Right atrium auricular region (tissue), 2 donors: Measurements from ENCODE around the gene OTOGL. TPM values are rescaled to one million over a fixed set of nuclear protein-coding genes. Genes with fewer than 3 reads are reported as not detected.

Source experiments
- DNase-seq: peaks from one replicate; pipeline ENCODE4 v3.0.0-alpha.2; 2019; ENCODE audit warnings: low spot score
- H3K27ac ChIP-seq, 2 donors: fragments of 200-600 bp; sonication (generic); 1 replicate in 1 of 2; 2 replicates in 1 of 2; pipeline ENCODE4 v1.5.1; 2016 to 2019
- H3K27me3 ChIP-seq, 2 donors: fragments of 200-600 bp; sonication (generic); one replicate each; pipeline versions ENCODE4 v1.5.1 to v1.6.0; 2017 to 2019
- H3K36me3 ChIP-seq: fragments of 200-600 bp; sonication (generic); one replicate; pipeline ENCODE4 v1.5.1; 2016
- H3K4me1 ChIP-seq, 2 donors: fragments of 200-600 bp; sonication (generic); one replicate each; pipeline versions ENCODE4 v1.5.1 to v1.6.0; 2017 to 2019
- H3K4me3 ChIP-seq, 2 donors: fragments of 200-600 bp; sonication (generic); 1 replicate in 1 of 2; 2 replicates in 1 of 2; pipeline ENCODE4 v1.5.1; 2017 to 2019; ENCODE audit warnings: mild to moderate bottlenecking in 1 of 2, moderate library complexity in 1 of 2
- H3K9me3 ChIP-seq, 2 donors: fragments of 200-600 bp; sonication (generic); one replicate each; pipeline ENCODE4 v1.5.1; 2019
- CTCF ChIP-seq, 2 donors: fragments of 200-600 bp; sonication (generic); IDR thresholded peaks; one replicate each; pipeline ENCODE4 v1.5.1; 2019; ENCODE audit warnings: antibody characterized with exemption in 2 of 2
- total RNA-seq, 2 donors: library from RNA; depleted of rRNA; stranded (reverse); fragments of >200 nt; gene quantifications; one replicate each; pipeline ENCODE4 v1.1.0, GENCODE V29; 2016

OTOGL gene
- total RNA-seq, 2 donors from 2014 or later, result 7.6 to 10.9 TPM

GRCh38 chr12:80168936-80169335 lies 69.6 kb downstream of the OTOGL start:
- H3K4me1 ChIP-seq, result no peaks in the 10 kb centered on the region
- no peak for TF ChIP-seq CTCF (IDR thresholded peaks at IDR 0.05)
- no peak overlapping the region for H3K4me3 ChIP-seq
- H3K36me3 ChIP-seq, result no peaks in the 10 kb centered on the region
- no peak for DNase-seq
- no peaks in the 10 kb centered on the region for H3K9me3 ChIP-seq
- no peaks in the 10 kb centered on the region for H3K27me3 ChIP-seq
- no peak overlapping the region for H3K27ac ChIP-seq

DNA sequence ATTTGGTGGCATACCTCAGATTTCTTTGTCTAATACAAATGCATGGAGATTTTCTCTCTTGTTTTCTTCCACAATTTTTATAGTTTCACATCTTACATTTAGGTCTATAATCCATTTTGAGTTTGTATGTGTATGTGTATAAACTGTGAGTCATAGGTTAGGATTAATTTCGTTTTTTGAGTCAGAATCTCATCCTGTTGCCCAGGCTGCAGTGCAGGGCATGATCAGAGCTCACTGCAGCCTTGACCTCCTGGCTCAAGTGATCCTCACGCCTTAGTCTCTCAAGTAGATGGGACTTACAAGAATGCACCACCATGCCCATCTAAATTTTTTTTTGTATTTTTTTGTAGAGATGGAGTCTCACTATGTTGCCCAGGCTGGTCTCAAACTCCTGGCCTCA lies 71.6 kb downstream of the OTOGL start:
- Histone ChIP-seq H3K36me3 (no peaks in the 10 kb centered on the region), H3K4me1 (no peaks in the 10 kb centered on the region), H3K27me3 (no peaks in the 10 kb centered on the region), H3K9me3 (no peaks in the 10 kb centered on the region), H3K4me3 (no peak overlapping the region), H3K27ac (no peak overlapping the region)
- no peak for DNase-seq
- TF ChIP-seq CTCF (IDR thresholded peaks at IDR 0.05), result no peak

DNA sequence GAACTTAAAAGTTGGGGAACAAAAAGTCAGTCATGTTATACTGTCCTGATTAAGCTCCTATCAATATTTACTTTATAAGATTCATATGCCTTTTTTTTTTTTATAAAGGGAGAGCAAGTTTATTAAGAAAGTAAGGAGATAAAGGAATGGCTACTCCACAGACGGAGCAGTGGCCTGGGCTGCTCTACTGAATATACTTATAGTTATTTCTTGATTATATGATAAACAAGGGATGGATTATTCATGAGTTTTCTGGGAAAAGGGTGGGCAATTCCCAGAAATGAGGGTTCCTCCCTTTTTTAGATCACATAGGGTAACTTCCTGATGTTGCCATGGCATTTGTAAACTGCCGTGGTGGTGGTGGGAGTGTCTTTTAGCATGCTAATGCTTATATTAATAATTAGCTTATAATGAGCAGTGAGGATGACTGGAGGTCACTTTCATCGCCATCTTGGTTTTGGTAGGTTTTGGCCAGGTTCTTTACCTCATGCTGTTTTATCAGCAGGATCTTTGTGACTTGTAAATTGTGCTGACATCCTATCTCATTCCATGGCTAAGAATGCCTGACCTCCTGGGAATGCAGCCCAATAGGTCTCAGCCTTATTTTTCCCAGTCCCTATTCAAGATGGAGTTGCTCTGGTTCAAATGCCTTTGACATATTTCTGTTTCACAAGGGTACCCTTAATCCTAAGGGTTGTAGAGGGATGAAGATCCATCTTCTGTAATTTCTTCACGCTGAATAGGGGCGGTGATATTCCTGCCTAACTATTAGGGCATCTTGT lies 73.9 kb downstream of the OTOGL start:
- Histone ChIP-seq H3K27ac (no peak overlapping the region), H3K36me3 (no peaks in the 10 kb centered on the region), H3K4me3 (no peak overlapping the region), H3K4me1 (no peaks in the 10 kb centered on the region), H3K27me3 (no peaks in the 10 kb centered on the region), H3K9me3 (no peaks in the 10 kb centered on the region)
- TF ChIP-seq CTCF (IDR thresholded peaks at IDR 0.05), result no peak
- DNase-seq, result no peak

DNA sequence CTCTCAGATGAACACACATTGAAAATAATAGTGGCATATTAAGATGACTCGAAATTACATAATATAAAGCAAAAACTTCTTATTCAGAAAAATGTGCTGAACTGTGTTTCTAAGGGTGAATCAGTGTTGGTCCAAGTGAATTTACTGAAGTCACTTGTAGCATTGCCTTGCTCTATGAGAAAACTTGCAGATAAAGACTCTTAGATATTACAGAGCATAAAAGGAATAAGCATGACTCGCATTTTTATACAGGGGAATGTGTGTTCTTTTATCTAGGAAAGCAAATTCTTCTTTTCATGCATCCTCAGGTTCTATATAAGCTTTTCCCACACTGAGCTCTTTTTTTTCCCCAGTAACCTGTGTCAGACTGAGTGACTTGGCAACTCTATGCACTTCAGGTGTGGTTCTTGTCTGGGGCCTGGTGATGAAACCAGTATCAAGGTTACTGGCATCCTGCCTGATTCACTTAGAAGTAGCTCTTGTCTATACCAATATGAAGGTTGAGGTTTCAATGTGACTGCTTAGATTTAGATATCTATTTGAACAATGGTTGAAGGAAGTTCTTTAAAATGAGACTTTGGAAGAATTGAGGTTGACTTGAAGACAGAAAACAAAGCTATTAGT lies 76.1 kb downstream of the OTOGL start:
- no peaks in the 10 kb centered on the region for H3K4me1 ChIP-seq
- no peaks in the 10 kb centered on the region for H3K36me3 ChIP-seq
- no peaks in the 10 kb centered on the region for H3K27me3 ChIP-seq
- H3K9me3 ChIP-seq, result no peaks in the 10 kb centered on the region
- no peak overlapping the region for H3K27ac ChIP-seq
- DNase-seq, result no peak
- no peak for TF ChIP-seq CTCF (IDR thresholded peaks at IDR 0.05)
- no peak overlapping the region for H3K4me3 ChIP-seq

GRCh38 chr12:80176706-80177105 lies 77.4 kb downstream of the OTOGL start:
- Histone ChIP-seq H3K36me3 (no peaks in the 10 kb centered on the region), H3K9me3 (no peaks in the 10 kb centered on the region), H3K4me1 (no peaks in the 10 kb centered on the region), H3K27me3 (no peaks in the 10 kb centered on the region), H3K4me3 (no peak overlapping the region), H3K27ac (no peak overlapping the region)
- DNase-seq, result no peak
- TF ChIP-seq CTCF (IDR thresholded peaks at IDR 0.05), result no peak
